Measurements from ENCODE around the gene CAPN15.

The CAPN15 gene

DNA sequence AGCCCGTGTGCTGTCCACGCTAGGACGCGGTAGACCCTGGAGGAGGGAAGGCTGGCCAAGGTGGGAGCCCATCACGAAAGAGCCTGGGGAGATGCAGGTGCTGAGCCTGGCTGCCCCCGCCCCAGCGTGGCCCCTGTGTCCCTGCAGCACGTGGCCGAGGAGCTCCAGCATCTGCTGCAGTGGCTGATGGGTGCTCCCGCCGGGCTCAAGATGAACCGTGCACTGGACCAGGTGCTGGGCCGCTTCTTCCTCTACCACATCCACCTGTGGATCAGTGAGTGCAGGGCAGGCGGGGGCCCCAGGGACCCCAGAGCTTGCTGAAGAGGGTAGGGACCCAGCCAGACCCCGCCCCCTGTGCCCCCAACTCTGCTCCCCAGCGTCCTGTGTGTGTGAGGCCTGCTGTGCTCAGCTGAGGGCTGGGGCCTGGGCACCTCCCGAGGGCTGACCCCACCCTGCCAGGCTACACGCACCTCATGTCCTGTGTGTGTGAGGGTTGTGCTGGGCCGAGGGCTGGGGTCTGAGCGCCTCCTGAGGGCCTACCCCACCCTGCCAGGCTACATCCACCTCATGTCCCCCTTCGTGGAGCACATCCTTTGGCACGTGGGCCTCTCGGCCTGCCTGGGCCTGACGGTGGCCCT lies 50.8 kb downstream of the CAPN15 start:
- no peak for DNase-seq (ENCODE audit: low read depth)

- peak; percentile 45 for DNase-seq (ENCODE audit: low read depth)
Observed at GRCh38 chr16:578870-579405, 51.4 kb downstream of the CAPN15 start.

DNA sequence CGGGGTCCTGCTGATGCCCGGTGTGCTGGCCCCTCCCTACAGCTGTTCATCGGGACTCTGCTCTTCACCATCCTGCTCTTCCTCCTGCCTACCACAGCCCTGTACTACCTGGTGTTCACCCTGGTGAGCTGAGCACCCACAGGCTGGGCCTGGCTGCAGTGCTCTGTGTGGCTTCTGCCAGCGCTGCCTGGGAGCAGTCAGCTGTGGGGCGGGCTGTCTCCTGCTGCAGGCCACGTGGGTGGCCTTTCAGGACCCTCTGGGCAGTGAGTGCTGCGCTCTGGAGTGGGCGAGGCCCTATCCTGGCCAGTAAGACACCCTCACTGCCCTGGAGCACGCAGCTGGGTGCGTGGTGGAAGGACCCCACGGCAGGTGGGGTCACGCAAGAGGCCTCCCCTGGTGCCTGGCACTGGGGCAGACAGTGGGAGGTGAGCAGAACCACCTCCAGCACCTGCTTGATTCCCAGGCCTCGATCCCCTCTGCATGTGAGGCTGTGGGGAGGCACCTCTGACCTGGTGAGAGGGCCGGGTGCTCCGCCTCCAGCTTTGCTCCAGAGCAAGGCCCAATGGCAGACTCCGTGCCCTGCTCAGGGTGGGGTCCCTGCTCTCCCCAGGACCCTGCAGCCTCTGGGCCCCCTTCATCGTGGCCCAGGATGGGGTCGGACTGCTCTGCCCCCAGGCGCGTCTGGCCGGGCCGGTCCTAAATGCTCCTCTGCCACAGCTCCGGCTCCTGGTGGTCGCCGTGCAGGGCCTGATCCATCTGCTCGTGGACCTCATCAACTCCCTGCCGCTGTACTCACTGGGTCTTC lies 52.8 kb downstream of the CAPN15 start:
- no peak for DNase-seq (ENCODE audit: low read depth)

GRCh38 chr16:580946-581498 lies 53.5 kb downstream of the CAPN15 start:
- DNase-seq (ENCODE audit: low read depth): no peak

DNA sequence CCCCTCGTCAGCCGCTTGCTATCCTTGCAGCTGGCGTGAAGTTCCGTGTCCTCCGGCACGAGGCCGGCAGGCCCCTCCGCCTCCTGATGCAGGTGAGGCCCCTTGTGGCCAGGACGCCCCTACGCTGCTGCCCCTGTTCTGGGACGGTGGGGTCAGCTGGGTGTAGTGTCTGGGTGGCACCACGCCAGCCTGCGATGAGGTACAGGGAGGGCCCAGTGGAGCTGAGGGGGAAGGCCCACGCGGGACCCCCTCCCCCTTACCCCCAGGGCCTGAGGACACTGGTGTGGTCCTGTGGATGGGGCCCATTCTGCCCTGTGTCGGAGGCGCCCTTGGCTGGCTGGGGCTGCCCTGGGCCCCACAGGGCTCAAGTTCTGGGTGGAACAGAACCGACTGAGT lies 54.7 kb downstream of the CAPN15 start:
- DNase-seq (ENCODE audit: low read depth): no peak

DNA sequence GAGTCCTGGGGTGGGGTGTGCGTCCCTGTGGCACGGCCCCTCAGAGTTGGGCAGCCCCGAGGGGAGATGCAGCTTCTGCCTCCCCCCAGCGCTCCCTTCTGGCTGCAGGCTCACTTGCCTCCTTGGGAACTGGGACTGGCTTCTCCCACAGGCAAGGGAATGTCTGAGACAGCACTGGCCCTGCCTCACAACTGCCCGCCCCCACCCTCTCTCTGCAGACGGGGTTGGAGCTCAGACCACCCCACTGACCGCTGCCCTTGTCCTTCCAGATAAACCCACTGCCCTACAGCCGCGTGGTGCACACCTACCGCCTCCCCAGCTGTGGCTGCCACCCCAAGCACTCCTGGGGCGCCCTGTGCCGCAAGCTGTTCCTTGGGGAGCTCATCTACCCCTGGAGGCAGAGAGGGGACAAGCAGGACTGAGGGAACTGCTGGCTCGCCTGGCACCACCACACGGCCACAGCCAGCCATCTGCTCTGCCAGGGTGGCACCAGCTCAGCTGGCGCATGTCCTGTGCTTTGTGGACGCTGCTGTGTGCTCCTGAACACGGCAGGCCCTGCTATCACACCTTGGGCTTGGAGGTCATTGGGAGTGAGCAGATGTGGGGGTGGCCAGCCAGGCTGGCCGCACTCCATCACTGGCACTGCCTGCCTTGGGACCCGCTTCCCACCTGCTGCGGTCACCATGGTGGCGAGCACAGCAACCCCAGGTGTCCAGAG lies 55.3 kb downstream of the CAPN15 start:
- no peak for DNase-seq (ENCODE audit: low read depth)

DNA sequence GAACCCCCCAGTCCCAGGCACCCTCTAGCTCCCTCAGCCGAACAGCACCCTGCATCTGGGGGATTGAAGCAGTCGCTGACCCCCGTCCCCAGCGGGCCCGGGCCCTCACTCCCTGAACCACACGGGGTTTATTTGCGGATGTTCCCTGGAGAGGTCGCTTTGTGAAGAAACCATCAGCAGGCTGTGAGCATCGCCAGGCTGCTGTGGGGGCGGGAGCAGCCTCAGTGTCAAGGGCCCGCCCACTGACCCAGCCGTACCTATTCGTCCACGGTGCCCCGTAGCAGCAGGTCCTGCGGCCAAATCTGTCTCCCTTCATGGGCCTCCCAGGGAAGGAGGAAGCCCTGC lies 55.9 kb downstream of the CAPN15 start:
- no peak for DNase-seq (ENCODE audit: low read depth)

DNA sequence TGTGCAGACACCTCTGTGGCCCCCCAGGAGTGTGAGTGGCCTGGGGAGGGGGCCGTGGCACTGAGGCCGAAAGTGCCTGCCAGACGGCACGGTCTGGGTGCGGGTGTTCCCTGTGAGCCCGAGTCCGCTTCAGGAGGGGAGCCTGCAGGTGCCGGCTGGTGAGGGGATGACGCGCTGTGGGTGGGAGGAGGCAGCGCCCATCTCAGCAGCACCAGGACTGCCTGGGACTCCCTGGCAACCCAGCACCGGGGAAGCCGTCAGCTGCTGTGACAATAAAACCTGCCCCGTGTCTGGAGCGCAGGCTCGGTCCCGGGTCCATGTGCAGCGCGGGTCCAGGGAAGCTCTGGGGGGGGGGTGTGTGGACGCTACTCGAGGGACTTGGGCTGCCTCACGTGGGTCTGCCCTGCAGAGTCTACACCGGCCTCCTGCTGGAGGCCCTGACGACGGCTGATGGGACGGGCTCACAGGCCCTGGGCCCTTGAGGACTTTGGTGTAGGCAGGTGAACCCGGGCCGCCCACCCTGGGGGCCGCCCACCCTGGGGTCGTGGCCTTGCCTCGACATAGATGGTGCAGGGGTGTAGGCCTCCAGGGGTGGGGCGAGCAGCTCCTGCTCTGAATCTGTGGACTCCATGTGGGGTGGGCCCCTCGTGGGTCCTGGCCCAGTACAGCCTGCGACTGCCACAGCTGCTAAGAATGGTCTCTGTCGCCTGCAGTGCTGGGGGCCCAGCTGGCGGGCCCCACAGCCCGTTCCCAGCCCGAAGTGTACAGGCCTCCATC lies 56.5 kb downstream of the CAPN15 start:
- DNase-seq (ENCODE audit: low read depth): no peak

DNA sequence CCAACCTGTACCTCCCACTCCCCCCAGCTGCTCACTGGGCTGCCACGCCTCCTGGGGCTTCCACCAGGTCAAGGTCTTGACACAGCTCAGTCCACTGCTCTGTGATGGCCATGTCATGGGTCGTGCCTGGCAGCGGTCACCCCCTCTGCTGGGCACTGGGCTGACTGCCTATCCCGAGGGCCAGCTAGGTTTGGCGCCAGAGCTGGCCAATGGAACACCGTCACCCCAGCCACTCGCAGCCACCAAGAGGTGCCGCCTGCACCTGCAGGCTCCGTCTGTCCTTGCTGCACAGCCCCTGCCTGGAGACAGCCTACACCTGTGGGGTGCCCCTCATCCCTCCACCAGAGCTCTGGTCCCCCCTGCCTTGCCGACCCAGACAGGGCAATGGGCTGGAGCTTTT lies 57.8 kb downstream of the CAPN15 start:
- no peak for DNase-seq (ENCODE audit: low read depth)

GRCh38 chr16:586047-586644 lies 58.6 kb downstream of the CAPN15 start:
- no peak for DNase-seq (ENCODE audit: low read depth)

DNA sequence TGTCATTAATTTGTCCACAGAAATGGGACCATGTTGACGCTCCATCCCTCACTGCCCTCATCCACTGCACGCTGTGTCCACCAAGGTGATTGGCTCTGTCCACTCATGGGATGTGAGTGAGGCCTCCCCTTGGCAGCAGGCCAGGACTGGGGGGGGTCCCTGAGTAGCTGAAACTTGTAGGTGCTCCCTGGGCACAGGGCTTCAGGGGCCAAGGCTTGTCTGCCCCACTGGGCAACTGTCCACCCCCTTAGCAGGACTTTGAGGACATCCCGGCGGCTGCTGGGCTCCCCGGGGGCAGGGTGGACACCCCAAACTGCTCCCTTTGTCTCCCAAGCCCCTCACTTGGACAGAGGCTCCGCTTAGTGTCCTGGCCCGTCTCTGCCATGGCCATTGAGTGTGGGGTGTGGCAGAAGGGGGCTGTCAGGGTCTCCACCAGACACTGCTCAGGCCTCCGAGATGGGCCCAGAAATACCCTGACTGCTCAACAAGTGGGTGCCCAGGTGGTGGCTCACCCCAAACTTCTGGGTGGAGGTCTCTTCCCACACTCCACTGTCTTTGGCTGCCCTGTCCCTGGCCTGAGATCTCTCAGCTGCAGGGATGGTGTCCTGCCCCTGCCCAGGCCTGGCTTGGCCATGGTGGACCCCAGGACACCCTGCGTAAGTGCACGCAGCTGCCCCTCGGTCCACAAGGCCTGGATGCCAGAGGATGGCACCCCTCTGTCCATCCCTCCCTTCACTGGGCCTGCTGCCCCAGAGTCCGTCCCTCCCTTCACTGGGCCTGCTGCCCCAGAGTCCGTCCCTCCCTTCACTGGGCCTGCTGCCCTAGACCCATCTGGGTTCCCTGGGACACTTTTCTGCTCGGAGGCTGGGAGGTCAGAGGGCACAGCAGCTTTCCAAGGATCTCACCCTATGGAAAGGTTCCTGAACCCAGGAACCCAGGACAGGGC lies 59.4 kb downstream of the CAPN15 start:
- no peak for DNase-seq (ENCODE audit: low read depth)

DNA sequence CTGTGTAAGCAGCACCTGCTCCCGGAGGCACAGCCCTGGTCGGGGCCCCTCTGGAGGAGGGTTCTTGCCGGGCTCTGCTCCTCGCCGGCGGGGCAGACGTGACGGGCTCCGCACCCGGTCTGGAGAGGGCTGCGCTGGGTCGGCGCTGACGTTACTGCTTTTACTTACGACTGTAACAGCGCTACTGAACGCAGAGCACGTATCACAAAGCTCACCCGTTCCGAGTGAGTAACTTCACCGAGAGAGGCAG lies 61.1 kb downstream of the CAPN15 start:
- no peak for DNase-seq (ENCODE audit: low read depth)

DNA sequence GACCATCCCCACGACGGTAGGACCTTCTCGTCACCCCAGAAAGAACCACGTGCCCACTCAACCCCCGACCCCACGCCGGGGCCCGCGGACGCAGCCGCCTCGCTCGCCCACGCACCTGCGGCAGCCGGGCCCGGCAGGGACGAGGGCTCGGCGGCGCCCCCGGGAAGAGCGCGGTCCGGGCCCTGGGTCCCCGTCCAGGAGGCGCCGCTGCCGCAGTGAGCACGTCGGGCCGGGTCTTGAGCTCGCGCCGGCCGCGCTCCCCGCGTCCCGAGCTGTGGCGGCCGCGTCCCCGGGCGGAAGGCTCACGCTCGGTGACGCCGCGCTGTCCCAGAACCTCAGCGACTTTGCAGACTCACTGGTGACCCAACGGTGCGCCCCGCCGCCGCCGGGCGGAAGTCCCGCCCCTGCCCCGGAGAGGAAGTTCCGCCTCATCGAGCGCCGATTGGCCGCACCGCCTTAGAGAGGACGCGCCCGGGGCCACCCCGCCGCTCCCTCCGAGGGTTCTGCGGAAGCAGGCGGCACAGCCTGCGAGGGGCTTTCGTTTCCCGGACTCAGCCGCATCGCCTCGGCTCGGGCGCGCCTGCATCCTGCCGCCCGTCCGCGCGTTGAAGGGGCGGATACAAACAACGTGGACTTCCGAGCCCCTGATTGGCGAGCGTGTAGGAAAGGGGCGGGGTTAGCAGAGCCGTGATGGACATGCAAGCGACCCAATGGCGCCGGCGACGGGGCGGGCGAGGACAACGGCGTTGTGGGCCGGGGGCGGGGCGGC lies 61.6 kb downstream of the CAPN15 start:
- DNase-seq (ENCODE audit: low read depth): peak; percentile 95

DNA sequence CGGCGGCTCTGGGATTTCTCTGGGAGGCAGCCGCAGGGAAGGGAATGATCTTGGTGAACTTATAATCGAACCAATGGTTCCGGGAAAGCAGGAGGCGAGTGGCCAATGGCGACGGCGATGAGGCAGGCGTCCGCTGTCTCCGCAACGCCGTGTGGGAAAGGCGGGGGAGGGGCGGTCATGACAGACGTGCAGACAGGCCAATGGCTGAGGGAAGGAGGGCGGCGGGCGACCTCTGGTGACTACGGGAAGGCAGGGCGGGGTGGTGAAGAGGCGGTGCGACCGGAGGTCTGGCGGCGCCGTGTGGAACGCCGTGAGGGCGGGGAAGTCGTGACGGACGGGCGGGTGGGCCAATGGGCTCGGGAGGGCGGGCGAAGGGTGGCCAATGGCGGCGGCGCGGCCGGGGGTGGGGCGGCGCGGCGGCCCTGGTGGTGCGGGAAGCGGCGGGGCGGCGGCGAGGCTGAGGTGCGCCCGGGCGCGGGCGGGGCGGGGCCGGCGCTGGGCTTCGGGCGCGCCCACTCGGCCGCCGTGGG lies 62.2 kb downstream of the CAPN15 start, which contains the start of gene RAB40C:
TSS of gene RAB40C (plus strand) at position 409 of the 530 bp plus-strand sequence. CDS start 226 bp downstream, outside the sequence.
- DNase-seq (ENCODE audit: low read depth): peak; percentile 99

GRCh38 chr16:590188-590814 lies 62.8 kb downstream of the CAPN15 start:
- DNase-seq (ENCODE audit: low read depth): no peak

GRCh38 chr16:590815-591200 lies 63.3 kb downstream of the CAPN15 start:
- DNase-seq (ENCODE audit: low read depth): no peak

DNA sequence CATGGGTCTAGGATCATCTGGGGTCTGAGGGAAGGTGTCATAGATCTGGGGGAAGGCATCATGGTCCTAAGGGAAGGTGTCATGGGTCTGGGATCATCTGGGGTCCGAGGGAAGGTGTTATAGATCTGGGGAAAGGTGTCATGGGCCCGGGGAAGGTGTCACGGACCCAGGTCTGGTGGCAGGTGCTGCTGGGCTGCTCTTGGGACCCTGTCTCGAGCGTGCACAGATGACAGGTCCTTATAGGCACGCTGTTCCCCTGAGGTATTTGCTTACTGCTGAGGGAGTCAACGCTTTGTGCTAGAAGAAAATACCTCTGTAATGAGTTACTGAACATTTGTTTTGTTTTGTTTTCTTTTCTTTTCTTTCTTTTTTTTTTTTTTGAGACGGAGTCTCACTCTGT lies 63.7 kb downstream of the CAPN15 start:
- DNase-seq (ENCODE audit: low read depth): no peak

DNA sequence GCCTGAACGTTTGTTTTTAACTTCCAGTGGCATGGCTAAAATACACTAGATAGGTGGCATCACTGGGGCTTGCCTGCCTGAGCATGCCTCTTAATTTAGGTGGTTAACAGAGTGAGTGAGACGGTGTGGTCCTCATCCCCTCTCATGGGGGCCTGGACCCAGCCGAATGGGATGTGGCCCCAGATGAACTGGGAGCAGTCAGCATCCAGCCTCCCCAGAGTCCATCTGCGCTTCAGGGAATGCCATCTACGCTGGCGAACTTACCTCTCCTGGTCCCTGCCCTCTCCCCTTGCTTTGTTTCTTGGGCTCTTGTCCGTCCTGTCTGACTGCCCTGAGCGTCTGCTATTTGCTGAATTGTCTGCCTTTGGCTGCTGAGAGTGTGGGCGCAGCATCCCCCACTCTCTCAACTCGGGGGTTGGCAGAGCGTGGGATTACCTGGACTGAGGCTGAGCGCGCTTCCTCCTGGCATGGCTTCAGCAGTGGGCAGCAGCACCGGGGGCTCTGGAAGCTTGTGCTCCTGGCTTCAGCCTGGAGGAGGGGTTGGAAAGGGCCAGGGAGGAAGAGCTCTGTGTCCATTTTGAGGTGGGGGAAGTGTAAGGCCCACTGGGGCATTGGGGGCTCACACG lies 64.5 kb downstream of the CAPN15 start:
- no peak for DNase-seq (ENCODE audit: low read depth)
